Progenitor cell of endocrine pancreas (in vitro differentiated cells): ENCODE data around the gene LARP1. TPM values are rescaled to one million over a fixed set of nuclear protein-coding genes. Genes with fewer than 3 reads are reported as not detected.

Source experiments
- DNase-seq: peaks from one replicate; pipeline ENCODE4 v3.0.0; 2021; ENCODE audit warnings: low spot score; ENCODE audit not compliant: unreplicated experiment
- H3K27ac Mint-ChIP-seq: 2 replicates; pipeline ENCODE4 v1.8.0; 2021; ENCODE audit warnings: mild to moderate bottlenecking, moderate library complexity, mixed read lengths
- H3K27me3 Mint-ChIP-seq: 2 replicates; pipeline ENCODE4 v1.8.0; 2021; ENCODE audit warnings: mixed read lengths
- H3K36me3 Mint-ChIP-seq: 2 replicates; pipeline ENCODE4 v1.8.0; 2022; ENCODE audit warnings: mixed read lengths; ENCODE audit not compliant: insufficient read depth
- H3K4me1 Mint-ChIP-seq: 2 replicates; pipeline ENCODE4 v1.8.0; 2021; ENCODE audit warnings: low read depth, mixed read lengths
- H3K4me3 Mint-ChIP-seq: 2 replicates; pipeline ENCODE4 v1.8.0; 2021; ENCODE audit warnings: low read depth, mild to moderate bottlenecking, moderate library complexity, mixed read lengths
- H3K9me3 Mint-ChIP-seq: 2 replicates; pipeline ENCODE4 v1.8.0; 2021; ENCODE audit warnings: low read depth, mixed read lengths
- total RNA-seq: library from RNA; stranded (reverse); gene quantifications from 2 replicates; pipeline ENCODE4 v1.2.1, GENCODE V29; 2021
- TF ChIP-seq, protein P1 (sequence below): fragments of 200-600 bp; sonication (generic); IDR thresholded peaks from one replicate; pipeline ENCODE4 v1.5.0; 2021; ENCODE audit warnings: antibody characterized with exemption, mild to moderate bottlenecking; ENCODE audit not compliant: unreplicated experiment

The LARP1 gene
- total RNA-seq, 1 donor from 2014 or later = 225 TPM

DNA sequence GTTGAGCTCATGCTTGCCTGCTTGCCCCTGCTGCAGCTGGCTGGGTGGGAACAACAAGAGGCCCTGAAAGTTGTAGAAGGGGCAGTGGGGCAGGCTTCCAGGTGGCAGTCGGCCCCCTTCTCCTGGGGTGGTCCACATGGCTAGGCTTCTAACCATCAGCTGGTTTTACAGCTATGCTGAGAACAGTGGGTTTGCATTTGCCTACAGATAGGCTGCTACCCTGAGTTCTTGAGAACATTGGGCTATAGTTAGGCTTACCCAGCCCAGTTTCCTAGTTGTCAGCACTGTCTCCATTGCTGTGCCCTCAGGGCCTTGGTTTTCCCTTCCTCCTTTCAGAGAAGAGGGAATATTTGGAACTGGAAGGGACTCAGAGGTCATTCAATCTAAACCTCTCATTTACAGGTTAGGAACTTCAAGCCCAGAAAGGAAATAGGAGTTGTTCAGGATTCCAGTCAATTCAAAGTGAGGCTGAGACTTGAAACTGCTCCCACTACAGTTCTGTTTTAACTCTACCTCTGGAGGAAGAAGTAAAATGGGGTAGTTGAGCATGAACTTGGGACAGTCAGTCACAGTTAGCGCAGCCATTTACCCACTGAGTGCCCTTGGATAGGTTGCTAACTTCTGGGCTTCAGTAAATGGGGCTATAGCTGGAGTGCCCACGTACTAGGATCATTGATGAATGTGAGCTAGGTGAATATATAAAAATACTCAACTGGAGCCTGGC, 11.5 kb downstream of the LARP1 start:
- Mint-ChIP-seq H3K36me3 (no peaks in the 10 kb centered on the region), H3K4me1 (peaks cover 43% of the 10 kb centered on the region), H3K4me3 (no peak overlapping the region), H3K27me3 (no peaks in the 10 kb centered on the region), H3K27ac (no peak overlapping the region), H3K9me3 (no peaks in the 10 kb centered on the region)
- no peak for DNase-seq
- TF ChIP-seq, protein P1, sequence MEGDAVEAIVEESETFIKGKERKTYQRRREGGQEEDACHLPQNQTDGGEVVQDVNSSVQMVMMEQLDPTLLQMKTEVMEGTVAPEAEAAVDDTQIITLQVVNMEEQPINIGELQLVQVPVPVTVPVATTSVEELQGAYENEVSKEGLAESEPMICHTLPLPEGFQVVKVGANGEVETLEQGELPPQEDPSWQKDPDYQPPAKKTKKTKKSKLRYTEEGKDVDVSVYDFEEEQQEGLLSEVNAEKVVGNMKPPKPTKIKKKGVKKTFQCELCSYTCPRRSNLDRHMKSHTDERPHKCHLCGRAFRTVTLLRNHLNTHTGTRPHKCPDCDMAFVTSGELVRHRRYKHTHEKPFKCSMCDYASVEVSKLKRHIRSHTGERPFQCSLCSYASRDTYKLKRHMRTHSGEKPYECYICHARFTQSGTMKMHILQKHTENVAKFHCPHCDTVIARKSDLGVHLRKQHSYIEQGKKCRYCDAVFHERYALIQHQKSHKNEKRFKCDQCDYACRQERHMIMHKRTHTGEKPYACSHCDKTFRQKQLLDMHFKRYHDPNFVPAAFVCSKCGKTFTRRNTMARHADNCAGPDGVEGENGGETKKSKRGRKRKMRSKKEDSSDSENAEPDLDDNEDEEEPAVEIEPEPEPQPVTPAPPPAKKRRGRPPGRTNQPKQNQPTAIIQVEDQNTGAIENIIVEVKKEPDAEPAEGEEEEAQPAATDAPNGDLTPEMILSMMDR = no peak

DNA sequence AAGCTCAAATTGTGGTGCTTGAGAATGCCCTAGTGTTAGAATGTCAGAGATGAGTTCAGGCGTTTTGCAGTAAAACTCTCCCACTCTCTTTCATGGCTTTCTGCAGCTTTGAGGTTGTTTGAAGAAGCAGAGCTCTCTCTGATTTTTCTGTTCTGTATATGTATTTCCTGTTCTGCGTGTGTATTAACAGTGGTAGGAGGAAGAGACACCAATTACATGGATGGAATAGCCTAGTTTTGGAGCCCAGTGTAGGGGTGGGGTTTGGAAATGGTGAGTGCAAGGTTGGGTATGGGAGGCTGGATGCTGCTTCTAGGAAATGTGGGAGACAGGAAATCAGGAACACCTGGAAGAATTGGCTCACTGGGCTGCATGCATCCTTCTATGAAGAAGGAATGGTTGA, 12.4 kb downstream of the LARP1 start:
- Mint-ChIP-seq H3K9me3 (no peaks in the 10 kb centered on the region), H3K27me3 (no peaks in the 10 kb centered on the region), H3K4me3 (no peak overlapping the region), H3K36me3 (no peaks in the 10 kb centered on the region), H3K27ac (no peak overlapping the region), H3K4me1 (peaks cover 37% of the 10 kb centered on the region)
- DNase-seq = no peak
- TF ChIP-seq, protein P1 = no peak

DNA sequence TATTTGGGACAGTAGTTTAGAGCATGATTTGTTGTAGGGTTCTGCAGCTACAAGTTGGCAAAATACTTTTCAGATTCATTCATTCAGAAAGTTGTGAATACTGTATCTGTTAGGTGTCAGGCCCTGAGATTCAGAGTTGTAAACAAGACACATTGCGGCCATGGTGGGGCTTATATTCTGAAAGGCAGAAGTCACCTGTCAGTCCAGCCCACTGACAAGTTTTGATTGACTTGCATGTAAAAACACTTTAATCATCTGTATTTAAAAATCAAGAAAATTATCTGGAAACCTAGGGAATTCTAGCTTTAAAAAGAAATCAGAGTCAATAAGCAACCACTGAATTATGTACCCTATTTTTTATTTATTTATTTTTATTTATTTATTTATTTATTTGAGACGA, 13.0 kb downstream of the LARP1 start:
- Mint-ChIP-seq H3K4me1 (peaks cover 37% of the 10 kb centered on the region), H3K9me3 (no peaks in the 10 kb centered on the region), H3K4me3 (no peak overlapping the region), H3K36me3 (no peaks in the 10 kb centered on the region), H3K27ac (no peak overlapping the region), H3K27me3 (no peaks in the 10 kb centered on the region)
- TF ChIP-seq, protein P1 = no peak
- no peak for DNase-seq

DNA sequence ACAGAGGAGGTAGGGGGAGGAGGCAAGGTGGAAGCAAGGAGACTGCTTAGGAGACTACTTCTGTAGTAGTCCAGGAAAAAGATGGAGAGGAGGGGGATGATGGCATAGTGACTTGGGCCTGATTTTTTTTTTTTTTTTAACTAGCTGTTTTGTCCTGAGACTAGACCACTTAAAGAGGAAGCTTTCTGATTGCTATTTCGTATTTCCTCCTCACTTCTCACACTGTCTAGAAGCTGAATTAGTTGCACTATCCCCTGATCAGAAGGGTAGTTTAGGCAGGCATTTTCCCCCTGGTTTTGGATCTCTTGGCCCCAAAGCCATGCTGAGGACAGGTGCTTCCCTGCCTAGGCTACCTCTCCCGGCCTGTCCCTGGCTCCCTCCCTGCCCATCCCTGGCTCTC, 14.9 kb downstream of the LARP1 start:
- H3K9me3 Mint-ChIP-seq = no peaks in the 10 kb centered on the region
- no peak for DNase-seq
- peaks cover 41% of the 10 kb centered on the region for H3K4me1 Mint-ChIP-seq
- TF ChIP-seq, protein P1 = no peak
- no peak overlapping the region for H3K4me3 Mint-ChIP-seq
- peak overlapping the region; percentile 71 for H3K27ac Mint-ChIP-seq
- no peaks in the 10 kb centered on the region for H3K36me3 Mint-ChIP-seq
- no peaks in the 10 kb centered on the region for H3K27me3 Mint-ChIP-seq

DNA sequence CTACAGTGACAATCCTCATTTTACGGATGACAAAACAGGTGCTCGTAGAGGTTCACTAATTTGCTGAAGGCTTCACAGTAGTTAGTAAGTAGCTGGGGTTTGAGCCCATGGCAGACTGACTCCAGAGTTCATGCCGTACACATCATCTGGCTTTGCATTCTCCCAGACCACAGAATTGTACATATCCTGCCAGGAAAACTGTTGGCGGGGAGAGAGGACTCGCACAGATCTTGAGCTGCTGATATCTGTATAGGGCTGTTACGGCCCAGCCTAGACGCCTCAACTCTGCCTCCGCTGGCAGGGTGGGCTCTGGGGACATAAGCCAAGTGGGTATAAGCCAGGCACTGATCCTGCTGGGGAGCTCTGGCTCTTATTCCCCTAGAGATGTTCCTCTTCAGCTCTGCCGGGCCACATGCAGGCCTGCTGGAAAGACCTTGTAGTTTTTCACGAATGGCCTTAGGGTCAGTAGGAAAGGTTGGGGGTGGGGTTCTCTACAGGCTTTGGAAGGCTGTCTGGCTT, 16.3 kb downstream of the LARP1 start:
- H3K27me3 Mint-ChIP-seq = no peaks in the 10 kb centered on the region
- no peaks in the 10 kb centered on the region for H3K36me3 Mint-ChIP-seq
- peaks cover 36% of the 10 kb centered on the region for H3K4me1 Mint-ChIP-seq
- no peak overlapping the region for H3K4me3 Mint-ChIP-seq
- TF ChIP-seq, protein P1 = no peak
- H3K27ac Mint-ChIP-seq = peak overlapping the region; percentile 88
- no peak for DNase-seq
- no peaks in the 10 kb centered on the region for H3K9me3 Mint-ChIP-seq
